Measurements from ENCODE around the gene R3HCC1L.

GRCh38 chr10:98259606-98260315, 125.3 kb downstream of the R3HCC1L start:
- TF ChIP-seq POLR2A (IDR thresholded peaks at IDR 0.05) (no peak), CTCF (IDR thresholded peaks at IDR 0.05) (no peak)

Measured in Peyer's patch (tissue), 4 donors.